GM19328 (cell line): ENCODE results near the gene IZUMO1.
A peak's percentile ranks its signal among the peaks of the same experiment; 100 is the strongest.
"Not testable (repeated sequence)": the region's sequence is repeated elsewhere in the genome, so short reads cannot be mapped to it uniquely, and the experiment has no call there.

Experiments used
- ATAC-seq: cut with Tn5 transposase; IDR thresholded peaks from one replicate; pipeline ENCODE4 v1.9.1; 2021; ENCODE audit warnings: mild to moderate bottlenecking, moderate library complexity; ENCODE audit not compliant: unreplicated experiment

IZUMO1 gene

GRCh38 chr19:48738557-48739403 is 7.9 kb downstream of the IZUMO1 start:
- ATAC-seq: peak; percentile 81

GRCh38 chr19:48737360-48737998 is 9.2 kb downstream of the IZUMO1 start:
- no peak for ATAC-seq

- no peak for ATAC-seq
Measured at GRCh38 chr19:48735031-48735615, 11.6 kb downstream of the IZUMO1 start.

- ATAC-seq: no peak
Measured at GRCh38 chr19:48734625-48735024, 12.1 kb downstream of the IZUMO1 start.

- no peak for ATAC-seq
Measured at GRCh38 chr19:48731452-48731851, 15.3 kb downstream of the IZUMO1 start.

GRCh38 chr19:48728911-48729664 is 17.6 kb downstream of the IZUMO1 start:
- no peak for ATAC-seq

- no peak for ATAC-seq
Measured at GRCh38 chr19:48726556-48726955, 20.2 kb downstream of the IZUMO1 start.

GRCh38 chr19:48724796-48725753 is 21.6 kb downstream of the IZUMO1 start:
- ATAC-seq: no peak

GRCh38 chr19:48722196-48722708 is 24.5 kb downstream of the IZUMO1 start:
- no peak for ATAC-seq

GRCh38 chr19:48720613-48721296 is 26.0 kb downstream of the IZUMO1 start:
- ATAC-seq: peak; percentile 79

GRCh38 chr19:48720251-48720612 is 26.5 kb downstream of the IZUMO1 start:
- ATAC-seq: peak; percentile 12

- no peak for ATAC-seq
Measured at GRCh38 chr19:48719263-48720171, 27.2 kb downstream of the IZUMO1 start, which contains the start of gene MAMSTR. MAMSTR (minus strand) TSS chr19:48719725; CDS start chr19:48719031, 694 bp downstream.

- ATAC-seq: no peak
Measured at GRCh38 chr19:48718711-48719231, 27.9 kb downstream of the IZUMO1 start.

- ATAC-seq: not testable (repeated sequence)
Measured at GRCh38 chr19:48718106-48718505, 28.6 kb downstream of the IZUMO1 start.

- no peak for ATAC-seq
Measured at GRCh38 chr19:48716562-48717291, 30.0 kb downstream of the IZUMO1 start.

- ATAC-seq: no peak
Measured at GRCh38 chr19:48715681-48716171, 31.0 kb downstream of the IZUMO1 start.
